Fibroblast of lung (primary cell): ENCODE results near the gene SUGCT. TPM values are rescaled to one million over a fixed set of nuclear protein-coding genes. Genes with fewer than 3 reads are reported as not detected.

Source experiments
- DNase-seq, 2 donors: peaks; one replicate each; pipeline versions ENCODE4 v3.0.0 to v3.0.0-alpha.2; 2010; ENCODE audit warnings: low read depth in 2 of 2
- H2AFZ ChIP-seq: 2 replicates; pipeline ENCODE4 v1.5.1; 2012; ENCODE audit warnings: low read length, control low read depth, inconsistent platforms
- H3K27ac ChIP-seq: 2 replicates; pipeline ENCODE4 v1.5.1; 2011; ENCODE audit warnings: low read length, control low read depth; ENCODE audit not compliant: insufficient read depth
- H3K27me3 ChIP-seq: 2 replicates; pipeline ENCODE4 v1.5.1; 2011; ENCODE audit warnings: mild to moderate bottlenecking, low read length; ENCODE audit not compliant: control insufficient read depth, insufficient read depth
- H3K36me3 ChIP-seq: 2 replicates; pipeline ENCODE4 v1.5.1; 2011; ENCODE audit warnings: low read length; ENCODE audit not compliant: control insufficient read depth, insufficient read depth
- H3K4me1 ChIP-seq: 2 replicates; pipeline ENCODE4 v1.5.1; 2011; ENCODE audit warnings: low read length; ENCODE audit not compliant: control insufficient read depth, insufficient read depth; ENCODE audit errors: extremely low read depth
- H3K4me2 ChIP-seq: 2 replicates; pipeline ENCODE4 v1.5.1; 2011; ENCODE audit warnings: low read length, control low read depth; ENCODE audit not compliant: insufficient read depth; ENCODE audit errors: extremely low read depth
- H3K4me3 ChIP-seq, 4 experiments: fragments of 200-600 bp in 1 of 4; sonication (generic) in 1 of 4; replicated peaks in 1 of 4; 2 replicates each; pipeline ENCODE4 v1.5.1; 2011 to 2016; ENCODE audit warnings: low read length in 4 of 4, low read depth in 3 of 4, mild to moderate bottlenecking in 3 of 4, control low read depth in 2 of 4, inconsistent platforms in 1 of 4, mixed read lengths in 1 of 4; ENCODE audit not compliant: insufficient read depth in 1 of 4; ENCODE audit errors: control extremely low read depth in 1 of 4
- H3K79me2 ChIP-seq: 2 replicates; pipeline ENCODE4 v1.5.1; 2012; ENCODE audit warnings: mild to moderate bottlenecking, low read length, inconsistent platforms; ENCODE audit not compliant: control insufficient read depth, insufficient read depth
- H3K9ac ChIP-seq: 2 replicates; pipeline ENCODE4 v1.5.1; 2011; ENCODE audit warnings: mild to moderate bottlenecking, low read length, control low read depth; ENCODE audit not compliant: insufficient read depth
- H3K9me3 ChIP-seq: 2 replicates; pipeline ENCODE4 v1.5.1; 2012; ENCODE audit warnings: low read depth, low read length; ENCODE audit not compliant: control insufficient read depth, insufficient read depth
- H4K20me1 ChIP-seq: 2 replicates; pipeline ENCODE4 v1.5.1; 2011; ENCODE audit warnings: low read length; ENCODE audit not compliant: control insufficient read depth, insufficient read depth; ENCODE audit errors: extremely low read depth
- CTCF ChIP-seq, 2 donors: IDR thresholded peaks in 1 of 2; conservative IDR thresholded peaks in 1 of 2; 1 replicate in 1 of 2; 2 replicates in 1 of 2; pipeline ENCODE4 v1.5.1; 2011 to 2012; ENCODE audit warnings: low read length in 2 of 2, control low read depth in 1 of 2, inconsistent platforms in 1 of 2, low read depth in 1 of 2, mild to moderate bottlenecking in 1 of 2
- EZH2 ChIP-seq: IDR thresholded peaks from 2 replicates; pipeline ENCODE4 v1.5.1; 2012; ENCODE audit warnings: low read length, control low read depth, mild to moderate bottlenecking; ENCODE audit errors: missing control alignments
- polyA plus RNA-seq, 2 donors: library from polyadenylated mRNA; depleted of rRNA in 1 of 2; stranded (reverse) in 1 of 2; unstranded in 1 of 2; fragments of >200 nt; gene quantifications; 2 replicates each; pipeline ENCODE4 v1.2.1, GENCODE V29; 2011 to 2012; ENCODE audit warnings: missing spikeins in 1 of 2
- total RNA-seq: library from RNA; depleted of rRNA; stranded (reverse); fragments of >200 nt; gene quantifications from 2 replicates; pipeline ENCODE4 v1.2.1, GENCODE V29; 2014

SUGCT gene
- total and polyA plus RNA-seq, 2 donors (not counting 1 experiment from before 2014, with no cell fraction given), result 8.4 to 16.5 TPM

DNA sequence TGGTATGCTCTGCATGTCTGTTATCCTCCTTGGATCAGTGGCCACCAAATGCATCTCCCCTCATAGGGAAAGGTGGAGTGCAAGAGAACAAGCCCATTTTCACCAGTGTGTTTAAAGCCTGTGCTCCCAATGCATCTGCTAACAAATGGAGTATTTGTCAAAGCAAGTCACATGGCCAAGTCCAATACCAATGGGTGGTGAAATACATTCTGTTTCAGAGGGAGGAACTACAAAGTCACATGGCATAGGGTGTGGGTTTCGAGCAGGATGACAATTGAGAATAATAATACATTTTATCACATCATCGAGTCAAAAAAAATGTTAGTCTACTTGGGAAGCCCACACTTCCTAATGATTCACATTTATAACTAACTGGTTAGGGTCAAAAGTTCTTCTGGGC lies 62.7 kb downstream of the SUGCT start:
- TF ChIP-seq CTCF (conservative IDR thresholded peaks at IDR 0.05 in 1 of 2, IDR thresholded peaks at IDR 0.05 in 1 of 2; ENCODE audit: low read depth in 1 of 2, low read length in 2 of 2) (no peak), EZH2 (no peak)
- Histone ChIP-seq H3K4me3 (no peak overlapping the region), H3K27me3 (no peaks in the 10 kb centered on the region), H3K9ac (no peak overlapping the region), H2AFZ (no peak overlapping the region), H3K4me2 (no peak overlapping the region), H4K20me1 (no peaks in the 10 kb centered on the region), H3K79me2 (no peaks in the 10 kb centered on the region), H3K9me3 (no peaks in the 10 kb centered on the region), H3K4me1 (no peaks in the 10 kb centered on the region), H3K27ac (no peak overlapping the region), H3K36me3 (no peaks in the 10 kb centered on the region)
- peak in 1 of 2 donors; percentile 10 for DNase-seq

- no peak overlapping the region for H3K9ac ChIP-seq
- H3K36me3 ChIP-seq, result no peaks in the 10 kb centered on the region
- H4K20me1 ChIP-seq, result no peaks in the 10 kb centered on the region
- no peak overlapping the region for H3K27ac ChIP-seq
- DNase-seq, result peak; percentile 67 to 72
- no peak overlapping the region for H3K4me2 ChIP-seq
- H2AFZ ChIP-seq, result no peak overlapping the region
- H3K4me1 ChIP-seq, result no peaks in the 10 kb centered on the region
- TF ChIP-seq EZH2 (no peak), CTCF (conservative IDR thresholded peaks at IDR 0.05 in 1 of 2, IDR thresholded peaks at IDR 0.05 in 1 of 2; ENCODE audit: low read depth in 1 of 2, low read length in 2 of 2) (peak; percentile 46 to 65)
- no peaks in the 10 kb centered on the region for H3K9me3 ChIP-seq
- H3K79me2 ChIP-seq, result no peaks in the 10 kb centered on the region
- no peaks in the 10 kb centered on the region for H3K27me3 ChIP-seq
- H3K4me3 ChIP-seq, result no peak overlapping the region
Measured at GRCh38 chr7:40199076-40199802, 64.4 kb downstream of the SUGCT start.

- Histone ChIP-seq H3K27ac (no peak overlapping the region), H3K9ac (no peak overlapping the region), H4K20me1 (no peaks in the 10 kb centered on the region), H3K4me1 (no peaks in the 10 kb centered on the region), H3K4me3 (no peak overlapping the region), H3K36me3 (no peaks in the 10 kb centered on the region), H3K27me3 (no peaks in the 10 kb centered on the region), H2AFZ (no peak overlapping the region), H3K79me2 (no peaks in the 10 kb centered on the region), H3K9me3 (no peaks in the 10 kb centered on the region), H3K4me2 (no peak overlapping the region)
- peak; percentile 78 to 87 for DNase-seq
- TF ChIP-seq EZH2 (no peak), CTCF (conservative IDR thresholded peaks at IDR 0.05 in 1 of 2, IDR thresholded peaks at IDR 0.05 in 1 of 2; ENCODE audit: low read depth in 1 of 2, low read length in 2 of 2) (no peak)
Measured at GRCh38 chr7:40200791-40201190, 66.0 kb downstream of the SUGCT start.
